HCT116 (cell line): Measurements from ENCODE around the gene ERMP1. TPM values are rescaled to one million over a fixed set of nuclear protein-coding genes. Genes with fewer than 3 reads are reported as not detected.
A peak's percentile ranks its signal among the peaks of the same experiment; 100 is the strongest.

Experiments used
- ATAC-seq: fragments of 200-7000 bp; cut with Tn5 transposase; 2 replicates; pipeline ENCODE4 v1.9.1; 2020; ENCODE audit warnings: mild to moderate bottlenecking, moderate library complexity
- BruUV-seq: library from RNA; stranded (reverse); fragments of 400-500 nt; replicated peaks from 2 replicates; lab custom pipeline; 2021; lab: Mats Ljungman, UMichigan
- CTCF ChIA-PET: fragments of 300-600 bp; sonication (Branson Sonifier 250); formaldehyde crosslinking; loops from one replicate; lab custom pipeline; 2021; ENCODE audit warnings: antibody characterized with exemption; lab: Charles Lee
- POLR2A ChIA-PET: fragments of 300-600, 350-600 bp; sonication (Branson Sonifier 250); formaldehyde crosslinking; loops from one replicate; lab custom pipeline; 2021; ENCODE audit warnings: antibody characterized with exemption; lab: Charles Lee
- RAD21 ChIA-PET, 2 experiments: fragments of 300-600 bp; sonication (Branson Sonifier 250); formaldehyde crosslinking; loops; one replicate each; lab custom pipeline; 2023; ENCODE audit warnings: low total read pairs in 2 of 2; ENCODE audit not compliant: uncharacterized antibody in 2 of 2, unreplicated experiment in 2 of 2, low non-redundant PET in 1 of 2; lab: Charles Lee
- DNase-seq: peaks from one replicate; pipeline ENCODE4 v3.0.0-alpha.2; 2010; ENCODE audit warnings: low read depth, low spot score
- H2AFZ ChIP-seq: fragments of 200-600 bp; shearing (Covaris generic), sonication (generic); 2 replicates; pipeline ENCODE4 v1.6.1; 2017; ENCODE audit warnings: low read depth, mixed run types, mixed read lengths, antibody characterized with exemption, low read length; ENCODE audit not compliant: poor library complexity, severe bottlenecking
- H3K27ac ChIP-seq: 2 replicates; pipeline ENCODE4 v1.5.1; 2012; ENCODE audit warnings: low read depth, low read length
- H3K27me3 ChIP-seq: fragments of 200-600 bp; sonication (generic); 2 replicates; pipeline ENCODE4 v1.6.1; 2016; ENCODE audit warnings: mixed run types, low read length, mixed read lengths; ENCODE audit not compliant: insufficient read depth
- H3K36me3 ChIP-seq, 2 experiments: fragments of 200-500 bp in 1 of 2; fragments of 200-600 bp in 1 of 2; sonication (Bioruptor generic) in 1 of 2; sonication (generic) in 1 of 2; 2 replicates each; pipeline versions ENCODE4 v1.5.1 to v1.6.1; 2014 to 2016; ENCODE audit warnings: low read length in 2 of 2, inconsistent platforms in 1 of 2, mixed read lengths in 1 of 2, mixed run types in 1 of 2; ENCODE audit not compliant: insufficient read depth in 2 of 2, control insufficient read depth in 1 of 2
- H3K4me1 ChIP-seq, 2 experiments: fragments of 200-600 bp in 1 of 2; sonication (generic) in 1 of 2; 2 replicates each; pipeline versions ENCODE4 v1.5.1 to v1.6.1; 2012 to 2017; ENCODE audit warnings: low read length in 2 of 2, inconsistent platforms in 1 of 2, mild to moderate bottlenecking in 1 of 2, mixed read lengths in 1 of 2, mixed run types in 1 of 2, moderate library complexity in 1 of 2; ENCODE audit not compliant: insufficient read depth in 2 of 2, control insufficient read depth in 1 of 2
- H3K4me2 ChIP-seq: fragments of 200-600 bp; sonication (generic); 2 replicates; pipeline ENCODE4 v1.6.1; 2017; ENCODE audit warnings: mixed run types, low read length, mixed read lengths
- H3K4me3 ChIP-seq, 2 experiments: fragments of 200-600 bp in 1 of 2; sonication (generic) in 1 of 2; replicated peaks in 1 of 2; 2 replicates each; pipeline ENCODE4 v1.5.1; 2011 to 2016; ENCODE audit warnings: low read length in 2 of 2, control low read depth in 1 of 2, low read depth in 1 of 2, mild to moderate bottlenecking in 1 of 2, mixed read lengths in 1 of 2, mixed run types in 1 of 2
- H3K79me2 ChIP-seq: fragments of 200-600 bp; sonication (generic); 2 replicates; pipeline ENCODE4 v1.6.1; 2017; ENCODE audit warnings: mild to moderate bottlenecking, mixed run types, low read length, moderate library complexity, mixed read lengths; ENCODE audit not compliant: insufficient read depth
- H3K9ac ChIP-seq: fragments of 200-600 bp; sonication (generic); 2 replicates; pipeline ENCODE4 v1.6.1; 2016; ENCODE audit warnings: low read length, mixed read lengths
- H3K9me2 ChIP-seq: fragments of 200-600 bp; sonication (generic), shearing (Covaris generic); 2 replicates; pipeline ENCODE4 v1.6.1; 2017; ENCODE audit warnings: mixed run types, mild to moderate bottlenecking, moderate library complexity; ENCODE audit not compliant: insufficient read depth
- H3K9me3 ChIP-seq, 2 experiments: fragments of 200-500 bp in 1 of 2; fragments of 200-600 bp in 1 of 2; sonication (Bioruptor generic) in 1 of 2; sonication (generic) in 1 of 2; 2 replicates each; pipeline ENCODE4 v1.6.1; 2014 to 2017; ENCODE audit warnings: low read length in 2 of 2, mixed read lengths in 2 of 2, inconsistent platforms in 1 of 2, low read depth in 1 of 2, mild to moderate bottlenecking in 1 of 2, mixed run types in 1 of 2, moderate library complexity in 1 of 2; ENCODE audit not compliant: control insufficient read depth in 1 of 2, insufficient read depth in 1 of 2
- H4K20me1 ChIP-seq: fragments of 200-600 bp; sonication (generic), shearing (Covaris generic); 2 replicates; pipeline ENCODE4 v1.6.1; 2017; ENCODE audit warnings: mixed run types, mild to moderate bottlenecking, moderate library complexity; ENCODE audit not compliant: insufficient read depth
- CBX3 ChIP-seq: IDR thresholded peaks from 2 replicates; pipeline ENCODE4 v1.6.1; 2012; ENCODE audit warnings: low read depth
- CEBPB ChIP-seq: IDR thresholded peaks from 2 replicates; pipeline ENCODE4 v1.6.1; 2012; ENCODE audit warnings: low read depth
- EGR1 ChIP-seq: IDR thresholded peaks from 2 replicates; pipeline ENCODE4 v1.6.1; 2012; ENCODE audit warnings: low read depth
- ELF1 ChIP-seq: IDR thresholded peaks from 2 replicates; pipeline ENCODE4 v1.6.1; 2012; ENCODE audit warnings: low read depth, borderline replicate concordance
- EZH2phosphoT487 ChIP-seq: fragments of 200-600 bp; IDR thresholded peaks from 2 replicates; pipeline ENCODE4 v1.6.1; 2018; ENCODE audit warnings: antibody characterized with exemption, borderline replicate concordance
- FOSL1 ChIP-seq: IDR thresholded peaks from 2 replicates; pipeline ENCODE4 v1.6.1; 2012; ENCODE audit warnings: low read depth
- RAD21 ChIP-seq: IDR thresholded peaks from 2 replicates; pipeline ENCODE4 v1.6.1; 2012; ENCODE audit warnings: low read depth, mild to moderate bottlenecking
- ZNF274 ChIP-seq: fragments of 200-500 bp; sonication (Bioruptor generic); IDR thresholded peaks from 2 replicates; pipeline ENCODE4 v1.6.1; 2014; ENCODE audit warnings: mild to moderate bottlenecking, low read depth, low read length, inconsistent platforms
- intact Hi-C: fragments of 100-400 bp; cut with micrococcal nuclease; formaldehyde crosslinking; loops from 2 replicates; pipeline ENCODE4 v1.10.0; 2022
- total RNA-seq: library from RNA; stranded (reverse); gene quantifications from one replicate; pipeline ENCODE4 v1.2.1, GENCODE V29; 2021; ENCODE audit not compliant: unreplicated experiment
- TF ChIP-seq, protein P1 (sequence below): IDR thresholded peaks from 2 replicates; pipeline ENCODE4 v1.6.1; 2012
- TF ChIP-seq, protein P2 (sequence below), 3 experiments: fragments of 200-600 bp in 1 of 3; sonication (generic) in 1 of 3; IDR thresholded peaks in 2 of 3; conservative IDR thresholded peaks in 1 of 3; 2 replicates each; pipeline ENCODE4 v1.5.1; 2012 to 2017; ENCODE audit warnings: low read depth in 2 of 3, low read length in 2 of 3, antibody characterized with exemption in 1 of 3, borderline replicate concordance in 1 of 3, control low read depth in 1 of 3, mild to moderate bottlenecking in 1 of 3, mixed read lengths in 1 of 3, mixed run types in 1 of 3, moderate library complexity in 1 of 3; ENCODE audit not compliant: insufficient read depth in 1 of 3

ERMP1 gene
- total RNA-seq, 1 experiment from 2014 or later = 29.9 TPM

DNA sequence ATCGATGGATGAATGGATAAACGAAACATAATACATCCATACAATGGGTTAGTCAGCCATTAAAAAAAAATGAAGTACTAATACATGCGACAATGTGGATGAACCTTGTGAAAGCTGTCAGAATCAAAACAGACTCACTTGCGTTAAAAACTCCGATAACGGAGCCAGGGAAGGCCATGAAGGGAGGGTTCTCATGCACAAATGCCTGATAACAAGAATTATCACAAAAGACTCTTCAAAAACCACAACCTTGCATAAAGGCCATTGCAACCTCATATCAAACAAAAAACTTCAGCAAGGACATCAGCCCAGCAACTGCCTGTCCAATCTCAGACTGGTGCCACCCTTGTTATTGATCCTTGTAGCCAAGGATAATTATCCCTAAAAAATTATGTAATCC lies 13.7 kb downstream of the ERMP1 start (continued):
- TF ChIP-seq ELF1 (no peak), ZNF274 (no peak), FOSL1 (no peak), CEBPB (no peak), CBX3 (no peak)
- TF ChIP-seq, protein P1, sequence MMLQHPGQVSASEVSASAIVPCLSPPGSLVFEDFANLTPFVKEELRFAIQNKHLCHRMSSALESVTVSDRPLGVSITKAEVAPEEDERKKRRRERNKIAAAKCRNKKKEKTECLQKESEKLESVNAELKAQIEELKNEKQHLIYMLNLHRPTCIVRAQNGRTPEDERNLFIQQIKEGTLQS = no peak

DNA sequence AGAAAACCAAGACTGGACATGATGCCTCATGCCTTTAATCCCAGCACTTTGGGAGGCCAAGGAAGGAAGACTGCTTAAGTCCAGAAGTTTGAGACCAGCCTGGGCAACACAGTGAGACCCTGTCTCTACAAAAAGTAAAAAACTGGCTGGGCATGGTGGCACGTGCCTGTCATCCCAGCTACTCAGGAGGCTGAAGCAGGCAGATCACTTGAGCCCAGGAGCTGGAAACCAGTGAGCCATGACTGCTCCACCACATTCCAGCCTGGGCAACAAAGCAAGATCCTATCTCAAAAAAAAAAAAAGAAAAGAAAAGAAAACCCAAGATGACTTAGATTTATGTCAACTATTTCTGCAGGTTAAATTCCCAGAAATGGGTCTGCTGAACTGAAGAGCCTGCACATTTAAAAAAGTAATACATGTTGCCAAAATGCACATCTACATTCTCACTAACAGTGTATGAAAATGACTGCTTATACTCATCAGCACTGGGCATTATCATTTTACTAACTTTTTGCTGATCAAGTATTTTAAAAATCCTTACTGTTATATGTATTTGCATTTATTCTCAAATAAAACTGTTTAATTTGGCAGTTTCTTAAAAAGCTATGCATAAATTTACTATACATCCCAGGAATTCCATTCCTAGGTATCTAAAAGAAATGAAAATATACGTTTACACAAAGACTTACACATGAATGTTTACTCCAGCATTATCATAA lies 14.3 kb downstream of the ERMP1 start:
- BruUV-seq = no TSS peak
- Histone ChIP-seq H3K27ac (peak overlapping the region; percentile 39; the same call in 1 of the 2 replicates), H3K4me1 (peaks cover 15 to 20% of the 10 kb centered on the region in 2 experiments), H3K9me2 (no peaks in the 10 kb centered on the region), H3K27me3 (no peaks in the 10 kb centered on the region), H2AFZ (no peak overlapping the region), H3K9me3 (no peaks in the 10 kb centered on the region), H3K4me3 (no peak overlapping the region), H3K4me2 (peak overlapping the region; percentile 27)
- RAD21 ChIA-PET = no interaction called here
- DNase-seq = no peak
- intact Hi-C loops = no loop called here
- TF ChIP-seq EZH2phosphoT487 (no peak), ELF1 (no peak), ZNF274 (no peak), EGR1 (no peak), CEBPB (no peak), RAD21 (no peak)
- TF ChIP-seq, protein P1 = no peak
- TF ChIP-seq, protein P2, sequence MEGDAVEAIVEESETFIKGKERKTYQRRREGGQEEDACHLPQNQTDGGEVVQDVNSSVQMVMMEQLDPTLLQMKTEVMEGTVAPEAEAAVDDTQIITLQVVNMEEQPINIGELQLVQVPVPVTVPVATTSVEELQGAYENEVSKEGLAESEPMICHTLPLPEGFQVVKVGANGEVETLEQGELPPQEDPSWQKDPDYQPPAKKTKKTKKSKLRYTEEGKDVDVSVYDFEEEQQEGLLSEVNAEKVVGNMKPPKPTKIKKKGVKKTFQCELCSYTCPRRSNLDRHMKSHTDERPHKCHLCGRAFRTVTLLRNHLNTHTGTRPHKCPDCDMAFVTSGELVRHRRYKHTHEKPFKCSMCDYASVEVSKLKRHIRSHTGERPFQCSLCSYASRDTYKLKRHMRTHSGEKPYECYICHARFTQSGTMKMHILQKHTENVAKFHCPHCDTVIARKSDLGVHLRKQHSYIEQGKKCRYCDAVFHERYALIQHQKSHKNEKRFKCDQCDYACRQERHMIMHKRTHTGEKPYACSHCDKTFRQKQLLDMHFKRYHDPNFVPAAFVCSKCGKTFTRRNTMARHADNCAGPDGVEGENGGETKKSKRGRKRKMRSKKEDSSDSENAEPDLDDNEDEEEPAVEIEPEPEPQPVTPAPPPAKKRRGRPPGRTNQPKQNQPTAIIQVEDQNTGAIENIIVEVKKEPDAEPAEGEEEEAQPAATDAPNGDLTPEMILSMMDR (IDR thresholded peaks at IDR 0.05 in 2 of 3, conservative IDR thresholded peaks at IDR 0.05 in 1 of 3; ENCODE audit: borderline replicate concordance in 1 of 3, insufficient read depth in 1 of 3, low read depth in 2 of 3, low read length in 2 of 3) = no peak
- TF ChIP-seq, all 23 proteins: peak for 0
- ATAC-seq = peak; percentile 36; the same call in 1 of the 2 replicates
- Histone ChIP-seq H3K36me3 (peaks cover 3 to 11% of the 10 kb centered on the region in 2 experiments; a peak in 3 of 4 replicates), H3K79me2 (peaks cover 17% of the 10 kb centered on the region; the same call in 1 of the 2 replicates), H4K20me1 (no peaks in the 10 kb centered on the region), H3K9ac (no peak overlapping the region)
- POLR2A ChIA-PET = no interaction called here
- CTCF ChIA-PET = no interaction called here
